A549 (cell line): ENCODE results near the gene FAM53B. TPM values are rescaled to one million over a fixed set of nuclear protein-coding genes. Genes with fewer than 3 reads are reported as not detected.

Experiments
- ATAC-seq, 2 experiments: fragments of 200-7000 bp in 1 of 2; fragments of >200 bp in 1 of 2; cut with Nextera tagmentation in 1 of 2; cut with Tn5 transposase in 1 of 2; 3 replicates each; pipeline versions ENCODE4 v1.8.0 to v1.9.1; 2018 to 2020; ENCODE audit warnings: mild to moderate bottlenecking in 1 of 2, moderate library complexity in 1 of 2
- CTCF ChIA-PET: fragments of 300-600 bp; sonication (Branson Sonifier 250); formaldehyde crosslinking; extraction: SDS; loops from one replicate; lab custom pipeline; 2021; ENCODE audit warnings: antibody characterized with exemption, inconsistent platforms; lab: Yijun Ruan, JAX
- POLR2A ChIA-PET: fragments of 350-600 bp; formaldehyde crosslinking; extraction: SDS; loops from one replicate; lab custom pipeline; 2021; ENCODE audit warnings: antibody characterized with exemption, inconsistent platforms; lab: Yijun Ruan, JAX
- DNase-seq, 2 experiments: peaks; one replicate each; pipeline versions ENCODE4 v3.0.0 to v3.0.0-alpha.2; 2011 to 2016; ENCODE audit warnings: low read depth in 1 of 2, low spot score in 1 of 2
- FAIRE-seq: peaks from 2 replicates; lab custom pipeline; 2011; peaks lifted over from hg19 to GRCh38; lab: Jason Lieb, UNC
- H3K27ac ChIP-seq, 2 experiments: fragments of >200 bp; sonication (Bioruptor Twin); formaldehyde crosslinking; 3 replicates each; pipeline ENCODE4 v1.5.1; 2016 to 2017
- H3K4me1 ChIP-seq: fragments of >200 bp; sonication (Bioruptor Twin); formaldehyde crosslinking; 3 replicates; pipeline ENCODE4 v1.6.1; 2016
- H3K4me2 ChIP-seq: fragments of >200 bp; sonication (Bioruptor Twin); formaldehyde crosslinking; 3 replicates; pipeline ENCODE4 v1.6.1; 2016
- H3K4me3 ChIP-seq: fragments of >200 bp; sonication (Bioruptor Twin); formaldehyde crosslinking; 3 replicates; pipeline ENCODE4 v1.5.1; 2016
- H3K9me3 ChIP-seq: fragments of >200 bp; sonication (Bioruptor Twin); formaldehyde crosslinking; 3 replicates; pipeline ENCODE4 v1.6.1; 2016
- BHLHE40 ChIP-seq: IDR thresholded peaks from 2 replicates; pipeline ENCODE4 v1.6.1; 2012; ENCODE audit warnings: low read depth, low read length, inconsistent platforms
- CBX8 ChIP-seq: fragments of 200-600 bp; sonication (generic); IDR thresholded peaks from 2 replicates; pipeline ENCODE4 v1.6.1; 2016
- CEBPB ChIP-seq, 2 experiments: fragments of >200 bp in 1 of 2; sonication (Bioruptor Twin) in 1 of 2; formaldehyde crosslinking in 1 of 2; IDR thresholded peaks; 2 replicates each; pipeline ENCODE4 v1.6.1; 2012 to 2016
- CHD2 ChIP-seq: fragments of 150-350 bp; IDR thresholded peaks from 2 replicates; pipeline ENCODE4 v1.6.1; 2014; ENCODE audit warnings: low read length; ENCODE audit not compliant: partially characterized antibody
- CHD4 ChIP-seq: fragments of 200-600 bp; sonication (generic); IDR thresholded peaks from 2 replicates; pipeline ENCODE4 v1.6.1; 2016; ENCODE audit warnings: antibody characterized with exemption, mild to moderate bottlenecking, borderline replicate concordance
- E2F6 ChIP-seq: IDR thresholded peaks from 2 replicates; pipeline ENCODE4 v1.6.1; 2012; ENCODE audit warnings: low read depth, borderline replicate concordance
- EP300 ChIP-seq, 2 experiments: fragments of >200 bp; sonication (Bioruptor Twin); formaldehyde crosslinking; IDR thresholded peaks; 2 replicates in 1 of 2; 3 replicates in 1 of 2; pipeline ENCODE4 v1.6.1; 2016 to 2017
- ESRRA ChIP-seq: fragments of 150-350 bp; IDR thresholded peaks from 2 replicates; pipeline ENCODE4 v1.6.1; 2014; ENCODE audit warnings: mild to moderate bottlenecking, low read length, borderline replicate concordance
- FOSB ChIP-seq: fragments of 250-450 bp; sonication (Bioruptor Pico); IDR thresholded peaks from 2 replicates; pipeline ENCODE4 v1.5.0; 2020; ENCODE audit warnings: mild to moderate bottlenecking, moderate library complexity
- GATA3 ChIP-seq: IDR thresholded peaks from 2 replicates; pipeline ENCODE4 v1.6.1; 2012; ENCODE audit warnings: borderline replicate concordance
- HDAC2 ChIP-seq: fragments of 200-600 bp; sonication (generic); IDR thresholded peaks from 2 replicates; pipeline ENCODE4 v1.6.1; 2016
- HES2 ChIP-seq: fragments of >200 bp; sonication (Bioruptor Twin); formaldehyde crosslinking; IDR thresholded peaks from 2 replicates; pipeline ENCODE4 v1.6.1; 2016
- HOXA7 ChIP-seq: fragments of 250-450 bp; sonication (Bioruptor Pico); IDR thresholded peaks from 2 replicates; pipeline ENCODE4 v1.5.0; 2020; ENCODE audit warnings: mild to moderate bottlenecking, moderate library complexity
- HOXB13 ChIP-seq: fragments of 250-450 bp; sonication (Bioruptor Pico); IDR thresholded peaks from 2 replicates; pipeline ENCODE4 v1.5.0; 2020; ENCODE audit warnings: low read depth, mild to moderate bottlenecking, moderate library complexity
- HOXB5 ChIP-seq: fragments of 250-450 bp; sonication (Bioruptor Pico); IDR thresholded peaks from 2 replicates; pipeline ENCODE4 v1.5.0; 2020; ENCODE audit warnings: mild to moderate bottlenecking, moderate library complexity
- JUN ChIP-seq, 2 experiments: fragments of >200 bp; sonication (Bioruptor Twin); formaldehyde crosslinking; IDR thresholded peaks; 2 replicates in 1 of 2; 3 replicates in 1 of 2; pipeline ENCODE4 v1.6.1; 2016 to 2017
- MAX ChIP-seq: IDR thresholded peaks from 2 replicates; pipeline ENCODE4 v1.6.1; 2012
- MYC ChIP-seq: IDR thresholded peaks from 2 replicates; pipeline ENCODE4 v1.6.1; 2012; ENCODE audit warnings: mild to moderate bottlenecking, inconsistent platforms, low read length, improper control_type of control experiment, borderline replicate concordance
- NR3C1 ChIP-seq: fragments of >200 bp; sonication (Bioruptor Twin); formaldehyde crosslinking; IDR thresholded peaks from 3 replicates; pipeline ENCODE4 v1.6.1; 2017
- RAD21 ChIP-seq, 2 experiments: fragments of >200 bp in 1 of 2; sonication (Bioruptor Twin) in 1 of 2; formaldehyde crosslinking in 1 of 2; IDR thresholded peaks in 1 of 2; conservative IDR thresholded peaks in 1 of 2; 2 replicates in 1 of 2; 3 replicates in 1 of 2; pipeline ENCODE4 v1.6.1; 2012 to 2018; ENCODE audit warnings: inconsistent platforms in 1 of 2
- RARB ChIP-seq: fragments of 250-450 bp; sonication (Bioruptor Pico); IDR thresholded peaks from 2 replicates; pipeline ENCODE4 v1.8.0; 2021; ENCODE audit warnings: mild to moderate bottlenecking, moderate library complexity
- RCOR1 ChIP-seq: fragments of 150-350 bp; IDR thresholded peaks from 2 replicates; pipeline ENCODE4 v1.6.1; 2014; ENCODE audit warnings: antibody characterized with exemption, low read length, low read depth
- REST ChIP-seq: fragments of 200-600 bp; sonication (generic); IDR thresholded peaks from 2 replicates; pipeline ENCODE4 v1.6.1; 2016; ENCODE audit warnings: antibody characterized with exemption, mild to moderate bottlenecking, moderate library complexity
- RFX5 ChIP-seq: fragments of 450-650 bp; IDR thresholded peaks from 2 replicates; pipeline ENCODE4 v1.7.1; 2014; ENCODE audit warnings: antibody characterized with exemption, mild to moderate bottlenecking, moderate library complexity
- RNF2 ChIP-seq: fragments of 200-600 bp; sonication (generic); IDR thresholded peaks from 2 replicates; pipeline ENCODE4 v1.6.1; 2016; ENCODE audit warnings: low read depth, mild to moderate bottlenecking, antibody characterized with exemption, moderate library complexity, borderline replicate concordance
- SMC3 ChIP-seq: fragments of >200 bp; sonication (Bioruptor Twin); formaldehyde crosslinking; IDR thresholded peaks from 3 replicates; pipeline ENCODE4 v1.6.1; 2018; ENCODE audit warnings: inconsistent platforms
- TFCP2L1 ChIP-seq: fragments of 250-450 bp; sonication (Bioruptor Pico); IDR thresholded peaks from 2 replicates; pipeline ENCODE4 v1.5.0; 2021; ENCODE audit warnings: mild to moderate bottlenecking
- ZC3H11A ChIP-seq: fragments of 450-650 bp; IDR thresholded peaks from 2 replicates; pipeline ENCODE4 v1.6.1; 2014; ENCODE audit warnings: antibody characterized with exemption, mild to moderate bottlenecking
- ZSCAN20 ChIP-seq: fragments of 250-450 bp; sonication (Bioruptor Pico); IDR thresholded peaks from 2 replicates; pipeline ENCODE4 v1.8.0; 2022; ENCODE audit warnings: mild to moderate bottlenecking, moderate library complexity
- WGBS: methylation state at CpG from one replicate; pipeline ENCODE4 v1.1.6; 2017; ENCODE audit errors: missing lambda C conversion rate; 5-methylcytosine and 5-hydroxymethylcytosine counted together
- polyA plus RNA-seq, 4 experiments: library from polyadenylated mRNA; depleted of rRNA in 3 of 4; stranded (reverse); fragments of >200 nt; fragmentation: RNase III in 1 of 4; extraction: RNeasy Plus Mini Kit Qiagen cat#74134 plus additional on column Dnase treatment in 1 of 4; gene quantifications; 2 replicates in 3 of 4; 3 replicates in 1 of 4; pipeline ENCODE4 v1.2.3, GENCODE V29; 2011 to 2017

Gene FAM53B
- polyA plus RNA-seq, 2 of the 4 experiments (the other 2 are of a cell fraction), result 5.1 to 8.5 TPM

- DNase-seq, result no peak
- Histone ChIP-seq H3K4me3 (no peak overlapping the region), H3K4me2 (no peak overlapping the region), H3K4me1 (no peaks in the 10 kb centered on the region), H3K9me3 (no peaks in the 10 kb centered on the region), H3K27ac (no peak overlapping the region)
- no peak for ATAC-seq
- TF ChIP-seq HDAC2 (no peak), BHLHE40 (no peak)
- POLR2A ChIA-PET, result no interaction called here
- FAIRE-seq, result no peak
- CTCF ChIA-PET, result no interaction called here
- WGBS, result 97% methylated on average over 9 of the region's 14 CpGs
Observed at GRCh38 chr10:124637091-124637700, 107.0 kb downstream of the FAM53B start.

- 95% methylated on average over 15 of the region's 19 CpGs for WGBS
- Histone ChIP-seq H3K27ac (no peak overlapping the region), H3K4me2 (no peak overlapping the region), H3K9me3 (no peaks in the 10 kb centered on the region), H3K4me1 (no peaks in the 10 kb centered on the region), H3K4me3 (no peak overlapping the region)
- TF ChIP-seq MYC (no peak), RFX5 (no peak), BHLHE40 (no peak), HOXB5 (no peak), REST (no peak), ZC3H11A (no peak), TFCP2L1 (CRISPR knock-in tag) (no peak), GATA3 (no peak), HES2 (no peak), HOXA7 (CRISPR knock-in tag) (no peak), RARB (CRISPR knock-in tag) (no peak), SMC3 (no peak), RNF2 (no peak), ESRRA (no peak), HDAC2 (no peak), CHD2 (no peak), CEBPB (IDR thresholded peaks at IDR 0.05) (no peak), ZSCAN20 (CRISPR knock-in tag) (no peak), RAD21 (conservative IDR thresholded peaks at IDR 0.05 in 1 of 2, IDR thresholded peaks at IDR 0.05 in 1 of 2) (no peak)
- POLR2A ChIA-PET, result no interaction called here
- no peak for DNase-seq
- ATAC-seq, result peak in 1 of 2 experiments; percentile 31; a peak in 2 of 6 replicates
- CTCF ChIA-PET, result no interaction called here
- no peak for FAIRE-seq
Observed at GRCh38 chr10:124636271-124636995, 107.7 kb downstream of the FAM53B start.

GRCh38 chr10:124632566-124632965, 111.6 kb downstream of the FAM53B start:
- no peak for FAIRE-seq
- no peak for ATAC-seq
- POLR2A ChIA-PET, result no interaction called here
- CTCF ChIA-PET, result no interaction called here
- H3K4me1 ChIP-seq, result peaks cover under 1% of the 10 kb centered on the region; the same call in 1 of the 3 replicates
- H3K27ac ChIP-seq, result no peak overlapping the region
- DNase-seq, result no peak
- 90% methylated on average over 10 of the region's 10 CpGs for WGBS
- no peak overlapping the region for H3K4me2 ChIP-seq
- H3K9me3 ChIP-seq, result no peaks in the 10 kb centered on the region
- no peak overlapping the region for H3K4me3 ChIP-seq
- TF ChIP-seq HES2 (no peak), FOSB (CRISPR knock-in tag) (no peak), MAX (no peak), CBX8 (no peak), RFX5 (no peak), HOXB13 (no peak), RCOR1 (no peak), TFCP2L1 (CRISPR knock-in tag) (no peak), MYC (no peak), JUN (IDR thresholded peaks at IDR 0.05) (no peak), E2F6 (no peak), BHLHE40 (no peak), SMC3 (no peak), CHD4 (no peak), NR3C1 (no peak), GATA3 (no peak), EP300 (IDR thresholded peaks at IDR 0.05) (no peak)
